Peyer's patch (tissue), 4 donors: ENCODE measurements around the gene TRAPPC5.

ENCODE experiments used
- POLR2A ChIP-seq, 2 donors: fragments of 450-650 bp; IDR thresholded peaks; one replicate each; pipeline ENCODE4 v1.5.1; 2017; ENCODE audit warnings: antibody characterized with exemption in 2 of 2, mild to moderate bottlenecking in 2 of 2, moderate library complexity in 2 of 2
- TF ChIP-seq, protein P1 (sequence below), 6 experiments: fragments of 450-650 bp in 4 of 6; fragments of 200-600 bp in 2 of 6; sonication (generic) in 1 of 6; IDR thresholded peaks; one replicate each; pipeline ENCODE4 v1.5.1; 2017 to 2019; ENCODE audit warnings: antibody characterized with exemption in 6 of 6, mild to moderate bottlenecking in 3 of 6, moderate library complexity in 1 of 6

GRCh38 chr19:7654401-7654800, 26.2 kb upstream of the TRAPPC5 start:
- TF ChIP-seq, protein P1, sequence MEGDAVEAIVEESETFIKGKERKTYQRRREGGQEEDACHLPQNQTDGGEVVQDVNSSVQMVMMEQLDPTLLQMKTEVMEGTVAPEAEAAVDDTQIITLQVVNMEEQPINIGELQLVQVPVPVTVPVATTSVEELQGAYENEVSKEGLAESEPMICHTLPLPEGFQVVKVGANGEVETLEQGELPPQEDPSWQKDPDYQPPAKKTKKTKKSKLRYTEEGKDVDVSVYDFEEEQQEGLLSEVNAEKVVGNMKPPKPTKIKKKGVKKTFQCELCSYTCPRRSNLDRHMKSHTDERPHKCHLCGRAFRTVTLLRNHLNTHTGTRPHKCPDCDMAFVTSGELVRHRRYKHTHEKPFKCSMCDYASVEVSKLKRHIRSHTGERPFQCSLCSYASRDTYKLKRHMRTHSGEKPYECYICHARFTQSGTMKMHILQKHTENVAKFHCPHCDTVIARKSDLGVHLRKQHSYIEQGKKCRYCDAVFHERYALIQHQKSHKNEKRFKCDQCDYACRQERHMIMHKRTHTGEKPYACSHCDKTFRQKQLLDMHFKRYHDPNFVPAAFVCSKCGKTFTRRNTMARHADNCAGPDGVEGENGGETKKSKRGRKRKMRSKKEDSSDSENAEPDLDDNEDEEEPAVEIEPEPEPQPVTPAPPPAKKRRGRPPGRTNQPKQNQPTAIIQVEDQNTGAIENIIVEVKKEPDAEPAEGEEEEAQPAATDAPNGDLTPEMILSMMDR (IDR thresholded peaks at IDR 0.05), result no peak
- no peak for TF ChIP-seq POLR2A (IDR thresholded peaks at IDR 0.05)
